HG03060 (cell line): ENCODE measurements around the gene ACOT12.
A peak's percentile ranks its signal among the peaks of the same experiment; 100 is the strongest.
"Not testable (repeated sequence)": the region's sequence is repeated elsewhere in the genome, so short reads cannot be mapped to it uniquely, and the experiment has no call there.

Experiments used
- ATAC-seq: cut with Tn5 transposase; IDR thresholded peaks from one replicate; pipeline ENCODE4 v1.9.1; 2021; ENCODE audit warnings: low read depth, moderate number of reproducible peaks; ENCODE audit not compliant: unreplicated experiment

Gene ACOT12

DNA sequence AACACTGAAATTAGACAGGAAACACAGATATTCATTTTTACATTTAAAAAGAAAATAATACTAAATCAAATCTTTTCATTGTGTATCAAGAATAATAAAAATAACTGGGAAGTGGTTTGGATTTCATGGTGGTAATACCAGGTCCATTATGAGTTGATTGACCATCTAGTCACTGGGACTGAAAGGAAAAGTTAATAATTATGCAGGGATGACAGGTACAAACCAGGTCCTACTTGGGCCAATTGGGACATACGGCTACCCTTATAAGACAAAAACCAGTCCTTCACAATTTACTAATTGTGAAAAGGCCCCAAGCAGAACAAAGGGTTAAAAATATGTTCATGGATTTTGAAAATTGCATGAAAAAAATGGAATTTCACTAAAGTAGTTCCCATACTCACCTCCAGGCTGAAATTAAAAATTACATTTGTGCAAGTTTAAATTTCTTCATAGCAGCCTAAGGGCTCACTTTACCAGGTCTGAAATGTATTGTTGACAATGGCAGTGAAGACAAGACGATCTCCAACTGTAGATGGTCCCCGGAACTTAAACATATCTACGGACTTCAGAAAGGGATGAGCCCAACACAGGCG lies 48.4 kb downstream of the ACOT12 start:
- no peak for ATAC-seq

DNA sequence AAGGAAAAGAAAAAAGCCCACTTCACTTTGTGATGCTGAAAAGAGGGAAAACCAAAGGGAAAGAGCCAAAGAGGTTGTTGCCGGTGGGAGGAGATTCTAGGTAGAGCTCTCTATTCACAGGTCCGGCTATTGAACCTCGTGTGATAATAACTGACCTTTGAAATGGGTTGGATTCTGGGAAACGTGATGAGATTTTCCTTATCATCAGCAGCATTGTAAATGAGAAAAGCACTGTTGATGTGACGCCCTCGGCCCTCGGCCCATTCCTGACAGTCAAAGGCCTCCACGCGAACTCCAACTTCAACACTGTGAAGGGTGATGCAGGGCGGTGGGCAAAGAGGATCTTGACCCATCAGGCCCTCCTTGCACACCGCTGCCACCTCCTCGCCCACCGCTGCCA lies 49.2 kb downstream of the ACOT12 start:
- no peak for ATAC-seq

DNA sequence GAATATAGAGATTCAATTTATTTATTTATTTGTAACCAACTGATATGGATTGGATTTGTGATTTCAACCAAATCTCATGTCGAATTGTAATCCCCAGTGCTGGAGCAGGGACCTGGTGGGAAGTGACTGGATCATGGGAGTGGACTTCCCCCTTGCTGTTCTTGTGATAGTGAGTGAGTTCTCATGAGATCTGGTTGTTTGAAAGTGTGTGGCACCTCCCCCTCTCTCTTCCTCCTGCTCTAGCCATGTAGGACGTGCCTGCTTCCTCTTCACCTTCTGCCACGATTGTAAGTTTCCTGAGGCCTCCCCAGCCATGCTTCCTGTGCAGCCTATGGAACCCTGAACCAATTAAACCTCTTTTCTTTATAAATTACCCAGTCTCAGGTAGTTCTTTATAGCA lies 55.7 kb downstream of the ACOT12 start:
- ATAC-seq: not testable (repeated sequence)

DNA sequence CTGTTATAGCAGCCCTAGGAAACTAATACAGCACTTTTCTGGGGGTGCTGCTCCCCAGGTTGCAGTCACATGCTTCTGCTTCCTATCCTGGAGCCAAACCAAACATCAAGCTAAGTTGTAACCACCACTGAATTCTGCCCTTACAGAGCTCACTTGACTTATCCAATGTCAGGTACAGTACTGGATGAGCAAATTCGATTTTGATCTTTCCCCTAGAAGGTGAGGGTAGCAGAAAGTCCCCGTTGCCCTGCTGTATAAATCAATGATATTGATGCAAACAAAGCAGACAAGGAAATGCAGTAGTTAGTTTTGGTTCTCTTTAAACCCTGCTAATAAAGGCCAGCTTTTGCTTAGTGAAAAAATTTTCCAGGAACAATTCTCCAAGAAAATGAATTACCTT lies 56.1 kb downstream of the ACOT12 start:
- ATAC-seq: no peak

DNA sequence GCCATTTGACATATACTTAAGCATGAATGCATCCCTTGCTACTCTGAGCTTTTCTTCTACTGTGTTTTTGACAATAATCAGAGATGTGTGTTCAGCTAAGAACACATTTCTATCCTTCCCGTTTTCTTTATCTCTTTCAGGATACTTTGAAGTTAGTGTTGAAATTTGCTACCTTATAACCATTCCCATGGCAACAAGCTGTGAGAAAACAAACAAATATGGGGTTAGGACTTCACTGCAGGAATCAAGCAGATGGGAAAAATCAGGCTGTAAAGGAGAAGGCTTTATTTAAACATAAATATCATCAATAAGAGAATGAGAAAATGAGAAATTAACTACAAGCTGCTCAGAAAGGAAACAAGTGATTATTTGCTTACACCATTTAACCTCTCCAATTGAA lies 57.4 kb downstream of the ACOT12 start:
- no peak for ATAC-seq

DNA sequence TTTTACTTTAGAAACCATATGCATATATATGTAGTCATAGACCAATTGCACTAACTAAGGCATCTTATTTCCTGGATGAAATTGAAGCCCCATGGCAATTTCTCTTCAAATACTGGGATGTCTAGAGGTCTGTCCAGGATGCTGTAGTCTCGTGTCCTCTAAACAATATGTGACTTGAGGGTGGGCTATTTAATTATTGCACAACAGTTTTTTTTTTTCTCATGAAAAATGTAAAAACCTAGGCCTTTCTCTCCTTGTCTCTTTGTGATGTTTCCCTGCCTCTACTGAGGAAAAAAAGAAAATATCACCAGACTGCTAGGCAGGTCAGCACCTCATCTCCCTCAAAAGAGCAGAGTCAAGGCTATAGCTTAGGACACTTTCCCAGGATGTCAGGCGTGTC lies 58.0 kb downstream of the ACOT12 start:
- ATAC-seq: no peak

DNA sequence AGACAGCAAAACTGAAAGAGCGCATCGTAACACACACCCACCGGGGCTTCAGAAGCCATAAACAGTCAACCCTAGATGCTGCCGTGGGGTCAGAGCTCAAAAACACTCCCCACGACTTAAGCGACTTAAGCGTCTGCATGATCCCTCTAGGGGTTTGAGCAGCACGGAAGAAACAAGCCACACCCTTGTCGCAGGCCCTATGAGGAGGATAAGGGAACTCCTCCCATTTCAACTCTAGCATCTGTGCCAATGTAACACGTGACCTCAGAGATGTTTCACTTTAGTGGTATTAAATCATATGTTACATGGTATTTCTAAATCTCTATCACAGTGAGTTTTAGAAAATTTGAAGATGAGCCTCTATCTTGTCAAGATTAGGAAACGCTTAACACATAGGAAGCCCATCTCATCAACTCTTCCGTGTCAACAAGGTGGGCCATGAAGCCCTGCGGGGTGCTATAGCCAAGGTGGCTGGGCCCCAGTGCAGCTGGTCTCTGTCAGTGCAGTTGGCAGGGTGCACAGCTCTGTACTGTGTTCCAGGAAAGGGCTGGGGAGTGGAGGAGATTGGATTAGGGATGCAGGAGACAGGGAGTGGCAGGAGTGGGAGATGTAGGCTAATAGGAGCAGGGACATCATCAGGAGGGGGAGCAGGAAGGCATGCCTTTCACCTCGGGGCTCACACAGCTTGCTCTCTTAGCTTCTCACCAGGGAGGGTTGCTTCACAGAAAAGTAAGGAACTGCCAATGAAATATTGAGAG lies 59.5 kb downstream of the ACOT12 start:
- ATAC-seq: no peak

DNA sequence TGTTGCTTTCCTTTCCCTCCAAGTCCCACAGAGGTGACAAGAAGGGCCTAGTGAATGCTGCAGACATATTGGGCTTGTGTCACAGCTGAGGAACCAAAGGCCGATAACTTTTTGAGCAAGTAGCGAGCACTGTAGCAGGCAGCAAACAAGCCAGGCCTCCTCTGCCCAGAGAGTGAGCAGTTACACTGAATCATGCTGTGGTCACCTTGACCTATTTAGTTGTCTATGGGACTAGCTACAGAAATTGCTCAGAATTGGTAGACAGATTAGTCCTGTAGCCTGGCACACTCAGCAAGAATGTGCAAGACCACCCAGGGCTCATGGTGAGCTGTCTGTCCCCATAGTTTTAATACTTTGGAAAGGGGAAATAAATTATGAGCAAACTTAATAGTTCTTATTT lies 67.4 kb downstream of the ACOT12 start:
- no peak for ATAC-seq

DNA sequence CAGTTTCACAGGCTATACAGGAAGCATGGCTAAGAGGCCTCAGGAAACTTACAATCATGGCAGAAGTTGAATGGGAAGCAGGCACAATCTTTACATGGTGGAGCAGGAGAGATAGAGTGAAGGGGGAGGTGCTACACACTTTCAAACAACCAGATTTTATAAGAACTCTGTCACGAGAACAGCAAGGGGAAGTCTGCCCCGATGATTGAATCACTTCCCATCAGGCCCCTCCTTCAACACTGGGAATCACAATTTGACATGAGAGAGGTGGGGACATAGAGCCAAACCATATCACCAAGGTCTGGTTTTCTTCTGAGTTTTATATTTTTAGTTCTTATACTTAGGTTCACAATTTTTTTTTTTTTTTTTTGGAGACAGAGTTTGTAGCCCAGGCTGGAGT lies 76.4 kb downstream of the ACOT12 start:
- ATAC-seq: no peak

DNA sequence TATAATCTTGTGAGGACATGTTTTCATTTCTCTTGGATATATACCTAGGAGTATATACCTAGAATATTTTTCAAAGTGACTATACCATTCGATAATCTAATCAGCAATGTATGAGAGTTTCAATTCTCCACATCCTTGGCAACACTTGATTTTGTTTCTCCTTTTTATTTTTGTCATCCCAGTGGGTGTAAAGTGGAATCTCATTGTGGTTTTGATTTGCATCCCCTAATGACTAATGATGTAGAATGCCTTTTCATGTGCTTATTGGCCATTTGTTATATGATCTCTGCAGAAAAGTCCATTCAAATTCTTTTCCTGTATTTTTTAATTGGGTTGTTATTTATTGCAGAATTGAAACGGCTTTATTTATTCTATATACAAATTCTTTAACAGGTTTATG lies 77.4 kb downstream of the ACOT12 start:
- ATAC-seq: no peak

DNA sequence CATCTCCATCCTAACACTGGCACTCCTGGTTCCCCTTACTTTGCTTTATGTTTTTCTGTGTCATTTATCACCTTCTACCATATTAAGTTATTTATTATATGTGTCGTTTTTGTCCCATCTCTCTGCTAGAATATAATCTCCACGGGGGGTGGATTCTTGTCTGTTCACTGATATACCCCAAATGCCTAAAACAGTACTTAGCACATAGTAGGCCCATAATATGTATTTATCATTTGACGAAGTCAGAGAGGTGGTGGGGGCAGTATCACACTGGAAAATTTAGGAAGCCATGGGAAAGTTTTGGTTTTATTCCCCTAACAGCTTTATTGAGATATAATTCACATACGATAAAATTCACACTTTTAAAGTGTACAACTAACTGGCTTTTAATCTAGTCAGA lies 78.1 kb downstream of the ACOT12 start:
- no peak for ATAC-seq

DNA sequence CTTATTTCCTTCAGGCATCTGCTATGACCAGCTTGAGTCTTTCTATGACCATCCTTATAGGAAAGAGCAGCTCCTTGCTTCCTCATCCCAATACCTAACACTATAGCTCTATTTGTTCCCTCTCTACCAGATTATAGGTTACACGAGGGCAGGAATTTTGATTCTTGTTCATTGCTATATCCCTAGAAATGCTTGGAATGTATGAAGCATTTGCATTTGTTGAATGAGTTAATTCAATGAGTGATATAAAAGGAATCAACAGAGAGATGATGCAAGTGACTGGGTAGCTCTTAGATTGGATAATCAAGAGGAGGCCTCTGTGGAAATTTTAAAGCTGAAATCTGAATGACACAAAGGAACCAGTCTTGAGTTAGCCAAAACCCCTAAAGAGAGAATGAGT lies 78.6 kb downstream of the ACOT12 start:
- ATAC-seq: no peak

DNA sequence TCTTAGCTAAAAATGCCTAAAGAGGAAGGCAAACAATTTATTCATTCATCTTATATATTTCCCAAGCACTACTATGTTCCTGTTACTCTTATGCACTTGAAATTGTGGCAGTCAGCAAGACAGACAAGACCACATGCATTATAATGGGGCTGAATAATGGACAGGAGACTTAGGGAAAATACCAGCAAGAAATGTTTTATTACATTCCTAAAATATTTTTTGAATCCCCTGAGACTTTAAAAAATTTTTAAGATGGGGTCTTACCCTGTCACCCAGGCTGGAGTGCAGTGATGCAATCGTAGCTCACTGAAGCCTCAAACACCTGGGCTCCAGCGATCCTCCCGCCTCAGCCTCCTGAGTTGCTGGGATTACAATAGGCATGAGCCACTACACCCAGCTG lies 79.4 kb downstream of the ACOT12 start:
- ATAC-seq: no peak

DNA sequence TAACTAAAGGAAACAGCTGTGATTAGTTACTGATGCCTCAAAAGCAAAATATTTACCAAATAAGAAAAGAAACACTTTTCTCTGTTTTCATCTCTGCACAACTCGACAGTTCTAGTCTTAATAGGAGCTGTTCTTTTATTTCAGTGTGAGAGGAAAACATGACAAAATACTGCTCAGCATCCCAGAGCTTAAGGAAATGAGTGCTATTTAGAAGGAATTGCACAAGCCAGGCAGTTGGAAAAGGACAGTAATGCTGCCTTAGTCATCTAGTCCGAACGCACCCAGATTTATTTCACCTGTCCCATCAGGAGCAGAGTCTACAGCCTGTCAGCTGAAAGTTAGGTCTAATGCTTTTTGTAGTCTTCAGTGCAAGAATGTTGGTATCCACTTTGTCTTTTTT lies 80.2 kb downstream of the ACOT12 start:
- ATAC-seq: no peak

DNA sequence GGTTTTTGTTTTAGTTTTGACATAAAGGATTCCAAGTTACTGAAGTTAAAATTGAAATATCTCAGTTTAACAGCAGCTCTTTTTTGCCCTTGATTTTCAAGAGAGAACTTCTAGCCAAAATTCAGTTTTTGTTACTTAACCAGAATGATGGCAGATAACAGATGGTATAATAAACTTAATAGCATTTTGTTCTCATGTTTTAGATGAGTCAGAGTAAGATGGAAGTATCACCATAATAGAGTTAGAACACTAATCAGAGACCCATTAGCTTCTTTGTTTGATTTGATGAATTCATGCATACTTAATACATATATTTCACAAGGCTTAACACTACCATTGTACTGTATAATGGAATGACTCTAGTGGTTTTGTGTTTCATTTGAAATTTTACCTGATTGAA lies 80.7 kb downstream of the ACOT12 start:
- ATAC-seq: no peak

DNA sequence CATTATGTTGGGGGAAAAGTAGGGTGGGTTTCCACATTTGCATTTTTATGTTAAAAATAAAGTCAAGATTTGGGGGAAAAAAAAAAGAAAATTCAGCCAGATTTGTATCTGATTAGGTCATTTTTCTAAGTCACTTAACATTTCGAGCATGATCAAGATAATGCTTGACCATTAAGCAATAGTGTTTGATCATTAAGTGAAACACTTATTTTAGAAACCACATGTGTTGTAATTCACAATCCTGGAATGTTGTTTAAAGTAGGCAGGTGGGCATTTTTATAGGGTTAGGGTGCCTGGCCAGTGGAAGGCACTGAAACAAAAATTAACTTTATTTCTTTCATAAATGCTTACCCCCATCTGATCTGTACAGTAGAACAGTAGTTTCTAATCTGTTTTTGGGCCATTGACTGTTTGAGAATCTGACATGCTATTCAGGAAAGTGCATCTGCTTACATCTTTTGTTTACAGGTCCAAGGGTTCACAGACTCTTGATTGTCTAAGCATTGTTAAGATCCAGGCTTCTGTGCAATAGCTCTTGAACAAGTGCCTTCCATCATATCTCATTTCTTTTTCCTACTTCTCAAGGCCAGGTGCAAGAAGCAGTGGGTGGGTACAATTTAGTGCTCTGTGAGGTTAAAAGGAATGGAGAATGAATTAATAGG lies 83.4 kb downstream of the ACOT12 start:
- ATAC-seq: no peak

DNA sequence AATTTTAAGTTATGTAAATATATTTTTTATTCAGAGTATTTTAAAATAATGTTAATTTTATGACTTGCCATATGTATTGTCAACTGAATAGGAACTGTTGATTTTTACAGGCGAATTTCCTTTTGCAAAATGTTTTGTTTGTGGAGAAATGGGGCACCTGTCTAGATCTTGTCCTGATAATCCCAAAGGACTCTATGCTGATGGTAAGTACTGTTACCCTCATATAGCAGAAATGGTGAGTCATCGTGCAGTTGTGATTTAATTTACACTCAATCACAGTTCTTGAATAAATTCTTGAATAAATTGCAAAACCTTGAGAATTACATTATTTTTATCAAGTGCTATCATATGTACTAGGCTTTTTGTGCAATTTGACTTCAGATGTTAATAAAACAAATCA lies 85.1 kb downstream of the ACOT12 start:
- no peak for ATAC-seq

DNA sequence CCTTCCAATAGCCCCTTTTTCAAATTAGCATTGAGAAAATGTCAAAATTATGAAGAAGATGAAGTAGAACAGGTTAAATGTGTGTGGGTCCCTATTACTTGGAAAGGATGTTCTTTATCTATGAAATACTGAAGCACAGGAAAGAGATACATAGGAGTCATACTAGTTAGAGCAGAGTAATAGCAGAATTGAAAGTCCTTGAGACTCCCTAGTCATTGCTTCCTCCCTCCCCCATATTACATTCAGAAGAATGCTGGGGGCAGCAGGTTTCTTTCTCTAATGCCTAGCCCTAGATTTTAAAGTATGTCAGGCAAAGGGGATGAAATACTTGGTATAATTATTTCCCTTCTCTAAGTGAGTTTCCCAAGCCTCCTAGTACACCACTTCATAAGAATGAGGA lies 88.1 kb downstream of the ACOT12 start:
- ATAC-seq: no peak

DNA sequence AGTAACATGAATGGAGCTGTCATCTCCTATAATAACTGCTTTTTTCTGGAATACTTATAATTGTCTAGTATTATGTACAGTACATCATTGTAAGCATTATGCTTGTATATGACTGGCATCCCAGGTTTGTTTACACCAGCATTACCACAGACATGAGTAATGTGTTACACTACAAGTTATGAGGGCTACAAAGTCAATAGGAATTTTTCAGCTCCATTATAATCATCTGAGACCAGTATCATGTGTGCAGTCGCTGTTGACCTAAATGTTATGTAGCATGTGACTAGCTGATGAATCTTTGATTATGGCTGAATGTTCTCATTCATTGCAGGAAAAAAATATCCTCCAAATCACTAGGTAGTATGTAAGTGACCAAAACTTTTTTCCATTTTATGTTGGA lies 90.4 kb downstream of the ACOT12 start:
- ATAC-seq: no peak

DNA sequence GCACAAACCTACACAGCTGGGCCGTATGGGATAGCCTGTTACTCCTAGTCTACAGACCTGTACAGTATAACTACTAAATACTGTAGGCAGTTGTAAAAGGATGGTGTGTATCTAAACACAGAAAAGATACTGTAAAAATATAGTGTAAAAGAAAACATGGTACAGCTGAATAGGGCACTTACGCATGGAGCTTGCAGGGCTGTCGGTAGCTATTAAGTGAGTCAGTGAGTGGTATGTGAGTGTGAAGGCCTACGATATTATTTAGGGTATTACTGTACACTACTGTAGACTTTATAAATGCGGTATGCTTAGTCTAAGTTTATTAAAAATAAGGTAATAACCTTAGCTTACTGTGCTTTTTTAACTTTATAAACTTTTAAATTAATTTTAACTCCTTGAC lies 91.3 kb downstream of the ACOT12 start:
- no peak for ATAC-seq

DNA sequence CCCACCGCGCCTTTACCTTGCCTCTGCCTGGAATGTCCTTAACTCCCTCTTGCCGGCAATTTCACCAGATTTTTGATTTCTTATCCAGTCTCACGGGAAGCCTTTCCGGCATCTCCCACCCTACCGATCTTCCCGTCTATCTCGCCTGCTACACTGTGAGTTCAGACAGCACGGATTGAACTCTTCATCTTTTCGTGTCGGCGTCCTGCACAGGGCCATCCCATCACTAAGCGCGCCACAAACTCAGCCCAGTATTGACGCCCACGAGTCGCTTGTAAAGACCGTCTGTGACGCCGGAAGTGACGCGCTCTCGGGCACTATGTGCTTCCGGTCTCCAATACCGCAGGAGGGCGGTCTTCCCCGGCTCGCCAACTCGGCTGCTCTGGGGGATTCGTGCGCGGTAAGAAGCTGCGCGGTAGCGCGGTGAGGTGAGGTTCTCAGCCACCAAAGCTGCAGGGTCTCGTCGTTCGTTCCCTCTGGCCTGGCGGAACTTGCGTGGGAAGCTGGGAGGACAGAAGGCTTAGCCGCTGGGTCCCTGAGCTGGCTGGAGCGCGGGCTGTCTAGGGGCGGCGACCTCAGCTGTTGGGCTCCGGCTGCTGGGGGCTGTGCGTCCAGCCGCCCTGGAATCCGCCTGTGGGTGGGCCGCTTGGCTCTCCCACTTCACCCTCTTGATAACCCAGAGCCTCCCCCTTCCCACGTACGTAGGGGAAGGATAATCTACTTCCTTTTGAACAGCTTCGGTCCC lies 92.5 kb downstream of the ACOT12 start, which contains the start of gene ZCCHC9:
Gene ZCCHC9, plus strand, starts transcription at position 317 of the 745 bp plus-strand sequence. CDS start 3,171 bp downstream, outside the sequence.
- ATAC-seq: peak; percentile 93
